ENCODE measurements around the gene RILPL2. TPM values are rescaled to one million over a fixed set of nuclear protein-coding genes. Genes with fewer than 3 reads are reported as not detected.
"Not testable (repeated sequence)": the region's sequence is repeated elsewhere in the genome, so short reads cannot be mapped to it uniquely, and the experiment has no call there.

Gene RILPL2
- polyA plus RNA-seq, 3 donors = 19.3 to 25.1 (median 21.0) TPM

DNA sequence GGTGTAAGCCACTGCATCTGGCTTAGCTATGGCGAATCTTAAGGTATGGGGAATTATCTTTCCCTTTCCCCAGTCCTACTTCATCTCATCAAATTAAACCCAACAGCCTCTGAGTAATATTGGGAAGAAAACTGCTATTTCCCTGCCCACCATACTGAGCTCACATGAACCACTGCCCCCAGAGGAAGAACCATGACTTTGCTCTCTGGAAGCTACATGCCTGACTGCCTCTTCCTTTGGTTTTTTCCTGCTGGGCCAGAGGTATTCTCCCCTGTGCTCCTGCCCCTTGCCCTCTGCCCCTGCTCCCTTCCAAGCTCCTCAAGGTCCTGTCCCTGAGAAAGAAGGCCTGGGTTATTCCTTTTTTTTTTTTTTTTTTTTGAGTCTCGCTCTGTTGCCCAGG is 15.2 kb downstream of the RILPL2 start:
- Histone ChIP-seq H3K36me3 (replicated peaks in 1 of 2; ENCODE audit: control insufficient read depth in 1 of 2, insufficient read depth in 2 of 2, low read length in 2 of 2) (peaks cover 58 to 84% of the 10 kb centered on the region in 2 donors), H3K79me2 (ENCODE audit: insufficient read depth, low read length) (peaks cover 84% of the 10 kb centered on the region), H3K9ac (ENCODE audit: insufficient read depth, low read length, poor library complexity, severe bottlenecking) (no peak overlapping the region), H3K4me2 (replicated peaks; ENCODE audit: extremely low read depth, low read length, poor library complexity, severe bottlenecking) (no peak overlapping the region), H3K27me3 (ENCODE audit: control insufficient read depth in 2 of 2, insufficient read depth in 2 of 2, low read length in 2 of 2) (no peaks in the 10 kb centered on the region), H3K4me3 (replicated peaks in 1 of 3; ENCODE audit: low read depth in 2 of 3, low read length in 3 of 3) (no peak overlapping the region), H4K20me1 (ENCODE audit: insufficient read depth, low read length) (peaks cover 98% of the 10 kb centered on the region), H3K4me1 (ENCODE audit: control insufficient read depth in 1 of 2, insufficient read depth in 2 of 2, low read length in 2 of 2) (no peaks in the 10 kb centered on the region), H3K27ac (ENCODE audit: low read depth in 1 of 2, low read length in 2 of 2) (no peak overlapping the region), H3K9me3 (replicated peaks in 1 of 2; ENCODE audit: control insufficient read depth in 1 of 2, insufficient read depth in 1 of 2, low read length in 2 of 2) (no peaks in the 10 kb centered on the region), H2AFZ (ENCODE audit: insufficient read depth, low read depth, low read length, poor library complexity, severe bottlenecking) (no peak overlapping the region)
- Mint-ChIP-seq H3K36me3 (peaks cover 56 to 95% of the 10 kb centered on the region in 2 donors), H3K4me1 (no peaks in the 10 kb centered on the region), H3K27me3 (ENCODE audit: low read depth in 3 of 3) (no peaks in the 10 kb centered on the region), H3K27ac (peak overlapping the region in 4 of 7 donors; percentile 33 to 61 (median 38)), H3K4me3 (no peak overlapping the region), H3K9me3 (peaks cover 0 to 4% (median 0%) of the 10 kb centered on the region in 7 donors)
- DNase-seq = no peak
- TF ChIP-seq, protein P1, sequence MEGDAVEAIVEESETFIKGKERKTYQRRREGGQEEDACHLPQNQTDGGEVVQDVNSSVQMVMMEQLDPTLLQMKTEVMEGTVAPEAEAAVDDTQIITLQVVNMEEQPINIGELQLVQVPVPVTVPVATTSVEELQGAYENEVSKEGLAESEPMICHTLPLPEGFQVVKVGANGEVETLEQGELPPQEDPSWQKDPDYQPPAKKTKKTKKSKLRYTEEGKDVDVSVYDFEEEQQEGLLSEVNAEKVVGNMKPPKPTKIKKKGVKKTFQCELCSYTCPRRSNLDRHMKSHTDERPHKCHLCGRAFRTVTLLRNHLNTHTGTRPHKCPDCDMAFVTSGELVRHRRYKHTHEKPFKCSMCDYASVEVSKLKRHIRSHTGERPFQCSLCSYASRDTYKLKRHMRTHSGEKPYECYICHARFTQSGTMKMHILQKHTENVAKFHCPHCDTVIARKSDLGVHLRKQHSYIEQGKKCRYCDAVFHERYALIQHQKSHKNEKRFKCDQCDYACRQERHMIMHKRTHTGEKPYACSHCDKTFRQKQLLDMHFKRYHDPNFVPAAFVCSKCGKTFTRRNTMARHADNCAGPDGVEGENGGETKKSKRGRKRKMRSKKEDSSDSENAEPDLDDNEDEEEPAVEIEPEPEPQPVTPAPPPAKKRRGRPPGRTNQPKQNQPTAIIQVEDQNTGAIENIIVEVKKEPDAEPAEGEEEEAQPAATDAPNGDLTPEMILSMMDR (IDR thresholded peaks at IDR 0.05) = no peak
- WGBS (ENCODE audit: insufficient coverage) = no CpG with 5 or more reads among the region's 2 CpGs
- intact Hi-C loops (cut with micrococcal nuclease) = no loop called here

DNA sequence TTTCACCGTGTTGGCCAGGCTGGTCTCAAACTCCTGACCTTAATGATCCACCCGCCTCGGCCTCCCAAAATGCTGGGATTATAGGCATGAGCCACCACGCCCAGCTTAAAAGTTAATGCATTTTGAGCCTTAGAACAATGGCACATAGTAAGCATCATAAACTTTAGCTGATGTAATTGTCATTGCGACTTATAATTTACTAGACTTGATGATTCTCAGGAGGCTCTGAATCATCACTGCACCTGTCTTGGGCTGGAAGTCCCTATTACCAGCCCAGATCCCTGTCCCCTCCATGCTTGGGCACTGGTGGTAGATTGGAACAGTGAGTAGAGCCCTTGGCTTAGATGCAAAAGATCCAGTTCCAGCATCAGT is 26.5 kb downstream of the RILPL2 start:
- H3K27me3 Mint-ChIP-seq (ENCODE audit: low read depth in 3 of 3) = peaks cover 0 to 2% (median 1%) of the 10 kb centered on the region in 3 donors
- peak overlapping the region in 2 of 7 donors; percentile 40 to 46 for H3K27ac Mint-ChIP-seq
- TF ChIP-seq, protein P1 (IDR thresholded peaks at IDR 0.05) = no peak

DNA sequence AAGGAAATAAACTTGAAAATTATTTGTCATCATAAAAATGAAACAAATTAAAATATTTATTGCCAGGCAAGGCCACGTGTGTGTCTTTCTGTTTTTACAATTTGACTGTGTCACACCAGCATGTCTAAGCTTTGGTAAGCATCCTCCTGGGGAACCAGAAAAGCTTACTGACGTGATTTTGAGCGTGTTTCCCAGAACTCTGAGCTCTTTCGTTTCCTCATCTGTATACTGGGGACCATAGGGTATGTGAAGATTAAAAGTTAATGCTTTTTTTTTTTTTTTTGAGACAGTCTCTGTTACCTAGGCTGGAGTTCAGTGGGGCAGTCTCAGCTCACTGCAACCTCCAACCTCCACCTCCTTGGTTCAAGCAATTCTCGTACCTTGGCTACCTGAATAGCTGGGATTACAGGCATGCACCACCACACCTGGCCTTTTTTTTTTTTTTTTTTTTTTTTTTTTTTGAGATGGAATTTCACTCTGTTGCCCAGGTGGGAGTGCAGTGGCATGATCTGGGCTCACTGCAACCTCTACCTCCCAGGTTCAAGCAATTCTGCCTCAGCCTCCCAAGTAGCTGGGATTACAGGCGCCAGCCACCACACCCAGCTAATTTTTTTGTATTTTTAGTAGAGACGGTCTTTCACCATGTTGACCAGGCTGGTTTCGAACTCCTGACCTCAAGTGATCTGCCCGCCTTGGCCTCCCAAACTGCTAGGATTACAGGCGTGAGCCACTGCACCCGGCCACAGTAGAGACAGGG is 27.0 kb downstream of the RILPL2 start:
- not testable (repeated sequence) for H3K4me3 Mint-ChIP-seq; H3K79me2 ChIP-seq (ENCODE audit: insufficient read depth, low read length); H3K9ac ChIP-seq (ENCODE audit: insufficient read depth, low read length, poor library complexity, severe bottlenecking); H3K4me3 ChIP-seq (replicated peaks in 1 of 3; ENCODE audit: low read depth in 2 of 3, low read length in 3 of 3); H3K4me2 ChIP-seq (replicated peaks; ENCODE audit: extremely low read depth, low read length, poor library complexity, severe bottlenecking); H3K9me3 ChIP-seq (replicated peaks in 1 of 2; ENCODE audit: control insufficient read depth in 1 of 2, insufficient read depth in 1 of 2, low read length in 2 of 2); H3K27me3 Mint-ChIP-seq (ENCODE audit: low read depth in 3 of 3); DNase-seq; H2AFZ ChIP-seq (ENCODE audit: insufficient read depth, low read depth, low read length, poor library complexity, severe bottlenecking); H3K4me1 Mint-ChIP-seq; H3K27me3 ChIP-seq (ENCODE audit: control insufficient read depth in 2 of 2, insufficient read depth in 2 of 2, low read length in 2 of 2); H3K27ac ChIP-seq (ENCODE audit: low read depth in 1 of 2, low read length in 2 of 2); H3K9me3 Mint-ChIP-seq
- Histone ChIP-seq H3K36me3 (replicated peaks in 1 of 2; ENCODE audit: control insufficient read depth in 1 of 2, insufficient read depth in 2 of 2, low read length in 2 of 2) (peaks cover 45 to 68% of the 10 kb centered on the region in 2 donors), H3K4me1 (ENCODE audit: control insufficient read depth in 1 of 2, insufficient read depth in 2 of 2, low read length in 2 of 2) (peaks cover 0 to 15% of the 10 kb centered on the region in 2 donors), H4K20me1 (ENCODE audit: insufficient read depth, low read length) (peaks cover 54% of the 10 kb centered on the region)
- peaks cover 41 to 76% of the 10 kb centered on the region in 2 donors for H3K36me3 Mint-ChIP-seq
- 100% methylated on average over 5 of the region's 11 CpGs for WGBS (ENCODE audit: insufficient coverage)
- intact Hi-C loops (cut with micrococcal nuclease) = loop anchor here in 1 of 2 donors (10.0 kb wide), 1 partner anchor 55 kb away; no protein-coding TSS in a partner anchor
- H3K27ac Mint-ChIP-seq = peak overlapping the region in 2 of 7 donors; percentile 18 to 46

More for the DNA sequence above, 26.5 kb downstream of the RILPL2 start:
- Mint-ChIP-seq H3K36me3 (peaks cover 40 to 76% of the 10 kb centered on the region in 2 donors), H3K4me1 (no peaks in the 10 kb centered on the region), H3K9me3 (peaks cover 0 to 2% (median 0%) of the 10 kb centered on the region in 7 donors), H3K4me3 (no peak overlapping the region)
- no peak overlapping the region for H3K9ac ChIP-seq (ENCODE audit: insufficient read depth, low read length, poor library complexity, severe bottlenecking)
- no peak overlapping the region for H3K4me2 ChIP-seq (replicated peaks; ENCODE audit: extremely low read depth, low read length, poor library complexity, severe bottlenecking)
- peaks cover 44 to 68% of the 10 kb centered on the region in 2 donors for H3K36me3 ChIP-seq (replicated peaks in 1 of 2; ENCODE audit: control insufficient read depth in 1 of 2, insufficient read depth in 2 of 2, low read length in 2 of 2)
- H3K4me1 ChIP-seq (ENCODE audit: control insufficient read depth in 1 of 2, insufficient read depth in 2 of 2, low read length in 2 of 2) = peaks cover 0 to 11% of the 10 kb centered on the region in 2 donors
- H3K79me2 ChIP-seq (ENCODE audit: insufficient read depth, low read length) = peaks cover 4% of the 10 kb centered on the region
- H4K20me1 ChIP-seq (ENCODE audit: insufficient read depth, low read length) = peaks cover 58% of the 10 kb centered on the region
- no peaks in the 10 kb centered on the region for H3K27me3 ChIP-seq (ENCODE audit: control insufficient read depth in 2 of 2, insufficient read depth in 2 of 2, low read length in 2 of 2)
- 100% methylated on average over 3 of the region's 5 CpGs for WGBS (ENCODE audit: insufficient coverage)
- intact Hi-C loops (cut with micrococcal nuclease) = loop anchor here in 1 of 2 donors (10.0 kb wide), 1 partner anchor 55 kb away; no protein-coding TSS in a partner anchor
- no peak for DNase-seq
- no peak overlapping the region for H3K4me3 ChIP-seq (replicated peaks in 1 of 3; ENCODE audit: low read depth in 2 of 3, low read length in 3 of 3)
- H3K27ac ChIP-seq (ENCODE audit: low read depth in 1 of 2, low read length in 2 of 2) = peak overlapping the region in 1 of 2 donors; percentile 6
- no peaks in the 10 kb centered on the region for H3K9me3 ChIP-seq (replicated peaks in 1 of 2; ENCODE audit: control insufficient read depth in 1 of 2, insufficient read depth in 1 of 2, low read length in 2 of 2)
- no peak overlapping the region for H2AFZ ChIP-seq (ENCODE audit: insufficient read depth, low read depth, low read length, poor library complexity, severe bottlenecking)

Data from CD14-positive monocyte (primary cell).